Suprapubic skin (tissue), 4 donors: ENCODE measurements around the gene GABRB2.

Experiments used
- EP300 ChIP-seq: sonication (generic); formaldehyde crosslinking; IDR thresholded peaks from one replicate; pipeline ENCODE4 v1.6.1; 2017; ENCODE audit warnings: antibody characterized with exemption
- POLR2A ChIP-seq, 2 donors: fragments of 450-650 bp; IDR thresholded peaks; one replicate each; pipeline ENCODE4 v1.6.1; 2017; ENCODE audit warnings: antibody characterized with exemption in 2 of 2, mild to moderate bottlenecking in 2 of 2, moderate library complexity in 2 of 2
- POLR2AphosphoS5 ChIP-seq, 3 donors: sonication (generic); formaldehyde crosslinking; IDR thresholded peaks; one replicate each; pipeline ENCODE4 v1.6.1; 2017; ENCODE audit warnings: antibody characterized with exemption in 3 of 3
- TF ChIP-seq, protein P1 (sequence below), 2 donors: fragments of 200-600 bp in 1 of 2; fragments of 450-650 bp in 1 of 2; sonication (generic) in 1 of 2; IDR thresholded peaks; one replicate each; pipeline ENCODE4 v1.5.1; 2016 to 2019; ENCODE audit warnings: antibody characterized with exemption in 2 of 2, mild to moderate bottlenecking in 1 of 2, moderate library complexity in 1 of 2

- TF ChIP-seq, protein P1, sequence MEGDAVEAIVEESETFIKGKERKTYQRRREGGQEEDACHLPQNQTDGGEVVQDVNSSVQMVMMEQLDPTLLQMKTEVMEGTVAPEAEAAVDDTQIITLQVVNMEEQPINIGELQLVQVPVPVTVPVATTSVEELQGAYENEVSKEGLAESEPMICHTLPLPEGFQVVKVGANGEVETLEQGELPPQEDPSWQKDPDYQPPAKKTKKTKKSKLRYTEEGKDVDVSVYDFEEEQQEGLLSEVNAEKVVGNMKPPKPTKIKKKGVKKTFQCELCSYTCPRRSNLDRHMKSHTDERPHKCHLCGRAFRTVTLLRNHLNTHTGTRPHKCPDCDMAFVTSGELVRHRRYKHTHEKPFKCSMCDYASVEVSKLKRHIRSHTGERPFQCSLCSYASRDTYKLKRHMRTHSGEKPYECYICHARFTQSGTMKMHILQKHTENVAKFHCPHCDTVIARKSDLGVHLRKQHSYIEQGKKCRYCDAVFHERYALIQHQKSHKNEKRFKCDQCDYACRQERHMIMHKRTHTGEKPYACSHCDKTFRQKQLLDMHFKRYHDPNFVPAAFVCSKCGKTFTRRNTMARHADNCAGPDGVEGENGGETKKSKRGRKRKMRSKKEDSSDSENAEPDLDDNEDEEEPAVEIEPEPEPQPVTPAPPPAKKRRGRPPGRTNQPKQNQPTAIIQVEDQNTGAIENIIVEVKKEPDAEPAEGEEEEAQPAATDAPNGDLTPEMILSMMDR (IDR thresholded peaks at IDR 0.05) = no peak
- TF ChIP-seq POLR2A (IDR thresholded peaks at IDR 0.05) (no peak), POLR2AphosphoS5 (IDR thresholded peaks at IDR 0.05) (no peak), EP300 (no peak)
Measured at GRCh38 chr5:161311146-161311708, 235.3 kb downstream of the GABRB2 start.
